Kidney epithelial cell (primary cell): ENCODE data around the gene CRELD2. TPM values are rescaled to one million over a fixed set of nuclear protein-coding genes. Genes with fewer than 3 reads are reported as not detected.
A peak's percentile ranks its signal among the peaks of the same experiment; 100 is the strongest.

ENCODE experiments used
- DNase-seq: peaks from one replicate; pipeline ENCODE4 v3.0.0-alpha.2; 2010; ENCODE audit warnings: low read depth
- H3K27me3 ChIP-seq: 2 replicates; pipeline ENCODE4 v1.6.0; 2011; ENCODE audit warnings: low read length; ENCODE audit not compliant: control insufficient read depth, insufficient read depth
- H3K36me3 ChIP-seq: 2 replicates; pipeline ENCODE4 v1.5.1; 2011; ENCODE audit warnings: low read length; ENCODE audit not compliant: control insufficient read depth, insufficient read depth
- H3K4me3 ChIP-seq: 2 replicates; pipeline ENCODE4 v1.5.1; 2011; ENCODE audit warnings: low read depth, mild to moderate bottlenecking, control low read depth, low read length
- total RNA-seq: library from RNA; depleted of rRNA; stranded (reverse); fragments of >200 nt; gene quantifications from 2 replicates; pipeline ENCODE4 v1.2.3, GENCODE V29; 2015
- TF ChIP-seq, protein P1 (sequence below): IDR thresholded peaks from 2 replicates; pipeline ENCODE4 v1.5.1; 2011; ENCODE audit warnings: mild to moderate bottlenecking, moderate library complexity, low read length, control low read depth, inconsistent platforms; ENCODE audit not compliant: insufficient read depth, poor library complexity, severe bottlenecking

The CRELD2 gene
- total RNA-seq, 1 donor from 2014 or later: 68.2 TPM

DNA sequence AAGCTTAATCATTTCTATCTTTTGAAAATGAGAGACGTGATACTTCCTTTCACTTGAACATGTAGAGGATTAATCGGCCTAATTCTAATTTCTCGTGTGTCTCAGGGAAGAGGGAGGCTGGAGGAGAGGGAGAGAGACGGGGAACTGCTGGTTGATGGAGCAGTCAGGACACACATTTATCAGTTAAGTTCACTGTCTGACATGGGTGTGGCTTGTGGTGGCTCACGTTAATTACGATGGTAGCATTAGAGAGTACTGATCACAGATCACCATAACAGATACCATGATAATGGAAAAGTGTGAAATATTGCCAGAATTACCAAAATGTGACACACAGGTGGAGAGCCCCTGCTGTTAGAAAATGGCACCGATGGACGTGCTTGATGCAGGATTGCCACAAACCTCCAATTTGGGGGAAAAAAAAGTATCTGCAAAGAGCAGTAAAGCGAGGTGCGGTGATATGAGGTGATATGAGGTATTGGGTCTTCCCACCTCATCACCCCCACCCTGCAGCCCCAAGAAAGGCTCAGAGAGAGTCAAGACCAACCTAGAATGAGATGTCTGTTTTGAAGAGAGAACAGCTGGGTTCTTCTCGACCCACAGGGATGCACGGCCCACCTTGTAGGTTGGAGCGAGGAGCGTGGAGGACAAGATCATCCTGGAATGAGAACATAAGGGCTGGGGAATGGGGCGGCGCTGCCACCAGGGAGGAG, 45.0 kb upstream of the CRELD2 start:
- no peak for DNase-seq
- Histone ChIP-seq H3K36me3 (no peaks in the 10 kb centered on the region), H3K27me3 (no peaks in the 10 kb centered on the region), H3K4me3 (no peak overlapping the region)
- TF ChIP-seq, protein P1, sequence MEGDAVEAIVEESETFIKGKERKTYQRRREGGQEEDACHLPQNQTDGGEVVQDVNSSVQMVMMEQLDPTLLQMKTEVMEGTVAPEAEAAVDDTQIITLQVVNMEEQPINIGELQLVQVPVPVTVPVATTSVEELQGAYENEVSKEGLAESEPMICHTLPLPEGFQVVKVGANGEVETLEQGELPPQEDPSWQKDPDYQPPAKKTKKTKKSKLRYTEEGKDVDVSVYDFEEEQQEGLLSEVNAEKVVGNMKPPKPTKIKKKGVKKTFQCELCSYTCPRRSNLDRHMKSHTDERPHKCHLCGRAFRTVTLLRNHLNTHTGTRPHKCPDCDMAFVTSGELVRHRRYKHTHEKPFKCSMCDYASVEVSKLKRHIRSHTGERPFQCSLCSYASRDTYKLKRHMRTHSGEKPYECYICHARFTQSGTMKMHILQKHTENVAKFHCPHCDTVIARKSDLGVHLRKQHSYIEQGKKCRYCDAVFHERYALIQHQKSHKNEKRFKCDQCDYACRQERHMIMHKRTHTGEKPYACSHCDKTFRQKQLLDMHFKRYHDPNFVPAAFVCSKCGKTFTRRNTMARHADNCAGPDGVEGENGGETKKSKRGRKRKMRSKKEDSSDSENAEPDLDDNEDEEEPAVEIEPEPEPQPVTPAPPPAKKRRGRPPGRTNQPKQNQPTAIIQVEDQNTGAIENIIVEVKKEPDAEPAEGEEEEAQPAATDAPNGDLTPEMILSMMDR: no peak

DNA sequence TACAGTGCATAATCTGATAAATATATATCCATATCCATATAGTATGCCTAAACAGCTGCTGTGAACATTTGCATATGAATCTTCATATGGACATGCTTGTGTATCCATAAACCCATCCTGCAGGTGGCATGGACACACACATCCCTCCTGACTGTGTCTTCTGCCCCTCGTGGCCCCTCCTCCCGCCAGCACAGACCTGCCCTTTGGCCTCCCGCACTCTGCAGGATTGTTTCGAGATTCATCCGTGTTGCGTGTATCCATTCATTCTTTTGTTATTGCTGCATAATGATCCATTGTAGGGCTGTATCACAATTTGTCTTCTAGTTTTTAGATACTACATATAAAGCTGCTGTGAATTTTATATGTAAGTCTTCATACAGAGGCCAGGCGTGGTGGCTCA, 40.8 kb upstream of the CRELD2 start:
- Histone ChIP-seq H3K36me3 (no peaks in the 10 kb centered on the region), H3K4me3 (no peak overlapping the region), H3K27me3 (no peaks in the 10 kb centered on the region)
- TF ChIP-seq, protein P1: no peak
- no peak for DNase-seq

DNA sequence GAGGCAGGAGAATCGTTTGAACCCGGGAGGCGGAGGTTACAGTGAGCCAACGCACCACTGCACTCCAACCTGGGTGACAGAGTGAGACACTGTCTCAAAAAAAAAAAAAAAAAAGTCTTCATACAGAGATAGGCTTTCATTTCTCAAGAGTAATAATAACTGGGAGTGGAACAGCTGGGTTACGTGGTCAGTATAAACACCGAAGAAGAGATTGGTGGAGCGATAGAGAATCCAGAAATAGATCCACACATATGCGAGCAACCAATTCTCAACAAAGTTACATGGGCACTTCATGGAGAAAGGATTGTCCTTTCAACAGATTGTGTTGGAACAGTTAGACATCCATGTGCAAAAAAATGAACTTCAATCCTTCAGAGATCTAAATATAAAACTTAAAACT, 40.2 kb upstream of the CRELD2 start:
- TF ChIP-seq, protein P1: no peak
- Histone ChIP-seq H3K27me3 (no peaks in the 10 kb centered on the region), H3K36me3 (no peaks in the 10 kb centered on the region), H3K4me3 (no peak overlapping the region)
- DNase-seq: no peak

DNA sequence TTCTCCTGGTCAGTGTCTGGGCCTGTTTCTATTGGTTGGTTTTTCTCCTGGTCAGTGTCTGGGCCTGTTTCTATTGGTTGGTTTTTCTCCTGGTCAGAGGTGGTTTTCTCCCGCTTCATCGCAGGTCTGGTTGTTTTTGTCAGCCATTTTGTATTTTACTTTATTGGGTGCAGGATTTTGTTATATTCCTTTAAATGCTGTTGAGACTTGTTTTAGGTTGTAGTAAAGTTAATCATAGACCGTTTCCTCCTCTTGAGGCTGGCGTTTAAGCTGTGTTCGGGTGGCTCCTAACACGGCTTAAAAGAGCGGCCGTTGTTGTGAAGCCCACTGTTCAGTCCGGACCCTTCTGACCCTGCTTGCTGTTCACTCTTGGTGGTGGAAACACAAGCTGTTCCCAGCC, 38.6 kb upstream of the CRELD2 start:
- Histone ChIP-seq H3K27me3 (no peaks in the 10 kb centered on the region), H3K36me3 (no peaks in the 10 kb centered on the region), H3K4me3 (no peak overlapping the region)
- no peak for DNase-seq
- TF ChIP-seq, protein P1: no peak

DNA sequence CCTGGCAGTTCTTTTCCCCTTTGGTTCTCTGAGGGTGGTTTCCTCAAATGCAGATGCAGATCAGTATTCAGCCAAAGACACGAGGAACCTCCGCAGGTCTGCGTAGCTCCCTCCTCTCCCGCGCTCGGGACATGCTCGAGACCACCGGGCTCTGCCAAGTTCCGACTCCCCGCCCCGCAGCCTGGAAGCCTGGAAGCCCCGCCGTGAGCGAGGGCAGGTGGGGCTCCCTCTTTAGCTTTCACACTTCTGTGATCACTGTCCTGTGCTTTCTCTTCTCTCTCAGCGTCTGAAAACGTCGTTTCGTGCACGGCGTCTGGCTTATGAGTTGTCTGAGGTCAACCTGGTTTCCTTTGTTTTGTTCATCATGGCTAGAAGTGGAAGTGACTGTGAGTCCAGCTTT, 38.2 kb upstream of the CRELD2 start:
- H3K4me3 ChIP-seq: no peak overlapping the region
- no peaks in the 10 kb centered on the region for H3K36me3 ChIP-seq
- H3K27me3 ChIP-seq: no peaks in the 10 kb centered on the region
- TF ChIP-seq, protein P1: no peak
- DNase-seq: peak; percentile 1

DNA sequence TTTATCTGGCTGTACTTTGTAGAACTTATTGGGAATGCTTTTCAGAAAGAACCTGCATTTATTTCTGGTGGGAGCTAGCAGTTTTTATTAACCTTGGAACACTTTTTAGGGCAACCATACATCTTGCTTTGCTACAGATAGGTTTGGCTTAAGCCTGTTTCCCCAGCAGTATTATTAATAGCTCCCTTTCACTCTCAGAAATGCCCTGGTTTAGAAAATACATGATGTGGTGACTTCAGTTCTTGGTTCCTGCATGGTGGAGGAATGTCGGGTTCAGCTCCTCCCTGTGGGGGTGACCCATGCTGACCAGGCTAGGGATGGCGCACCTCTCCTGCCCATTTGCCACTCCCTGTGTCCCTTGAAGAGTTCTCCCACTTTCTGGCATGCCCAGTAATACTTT, 36.6 kb upstream of the CRELD2 start:
- no peak for DNase-seq
- H3K36me3 ChIP-seq: peaks cover 2% of the 10 kb centered on the region
- H3K4me3 ChIP-seq: no peak overlapping the region
- no peaks in the 10 kb centered on the region for H3K27me3 ChIP-seq
- TF ChIP-seq, protein P1: no peak
